ENCODE results near the gene PVALB.

DNA sequence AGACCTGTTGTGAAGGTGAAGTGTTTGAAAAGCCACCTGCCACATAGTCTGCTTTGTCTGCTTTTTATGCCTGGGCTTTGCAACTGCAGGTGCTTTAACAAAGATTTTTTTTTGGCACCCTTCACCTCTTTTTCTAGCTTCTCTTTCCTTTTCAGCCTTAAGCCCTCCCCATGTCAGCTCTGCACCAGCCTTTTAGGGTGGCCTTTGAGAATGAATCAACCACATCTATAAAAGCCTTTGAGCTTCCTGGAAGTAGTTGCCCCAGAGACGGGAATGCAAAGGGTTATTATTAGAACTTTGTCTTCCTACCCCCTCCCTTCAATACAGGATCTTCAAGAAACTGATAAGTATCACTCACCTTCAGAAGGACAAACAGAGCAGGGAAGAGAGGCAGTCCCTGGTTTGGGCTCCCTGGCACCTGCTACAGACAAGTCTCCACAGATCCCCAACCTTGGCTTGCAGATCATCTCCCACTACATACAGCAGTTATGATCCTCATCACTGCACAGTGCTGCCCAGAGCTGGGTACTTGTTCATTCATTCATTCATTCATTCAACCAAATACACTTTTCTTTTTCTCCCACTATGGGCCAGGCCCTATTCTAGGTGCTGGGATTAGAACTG is 8.0 kb downstream of the PVALB start:
- TF ChIP-seq, protein P1, sequence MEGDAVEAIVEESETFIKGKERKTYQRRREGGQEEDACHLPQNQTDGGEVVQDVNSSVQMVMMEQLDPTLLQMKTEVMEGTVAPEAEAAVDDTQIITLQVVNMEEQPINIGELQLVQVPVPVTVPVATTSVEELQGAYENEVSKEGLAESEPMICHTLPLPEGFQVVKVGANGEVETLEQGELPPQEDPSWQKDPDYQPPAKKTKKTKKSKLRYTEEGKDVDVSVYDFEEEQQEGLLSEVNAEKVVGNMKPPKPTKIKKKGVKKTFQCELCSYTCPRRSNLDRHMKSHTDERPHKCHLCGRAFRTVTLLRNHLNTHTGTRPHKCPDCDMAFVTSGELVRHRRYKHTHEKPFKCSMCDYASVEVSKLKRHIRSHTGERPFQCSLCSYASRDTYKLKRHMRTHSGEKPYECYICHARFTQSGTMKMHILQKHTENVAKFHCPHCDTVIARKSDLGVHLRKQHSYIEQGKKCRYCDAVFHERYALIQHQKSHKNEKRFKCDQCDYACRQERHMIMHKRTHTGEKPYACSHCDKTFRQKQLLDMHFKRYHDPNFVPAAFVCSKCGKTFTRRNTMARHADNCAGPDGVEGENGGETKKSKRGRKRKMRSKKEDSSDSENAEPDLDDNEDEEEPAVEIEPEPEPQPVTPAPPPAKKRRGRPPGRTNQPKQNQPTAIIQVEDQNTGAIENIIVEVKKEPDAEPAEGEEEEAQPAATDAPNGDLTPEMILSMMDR (IDR thresholded peaks at IDR 0.05), result no peak
- TF ChIP-seq EP300 (IDR thresholded peaks at IDR 0.05), result no peak
- TF ChIP-seq POLR2AphosphoS5 (IDR thresholded peaks at IDR 0.05), result no peak
